T-helper 1 cell treated with Interleukin-12 subunit alpha and Interleukin-12 subunit beta and Interleukin-4 antibody, amounts not matched to agents 30 ng/mL and 1 ng/mL, for 36 hours (primary cell): ENCODE results near the gene DHRS13. TPM values are rescaled to one million over a fixed set of nuclear protein-coding genes. Genes with fewer than 3 reads are reported as not detected.

ENCODE experiments used
- intact Hi-C: fragments of 100-400 bp; cut with micrococcal nuclease; formaldehyde crosslinking; loops from one replicate; pipeline ENCODE4 v1.15.1; 2024
- total RNA-seq: library from RNA; stranded (reverse); gene quantifications from 2 replicates; pipeline ENCODE4 v1.2.3, GENCODE V29; 2022

Gene DHRS13
- total RNA-seq, 1 donor from 2014 or later, result 22.8 TPM

DNA sequence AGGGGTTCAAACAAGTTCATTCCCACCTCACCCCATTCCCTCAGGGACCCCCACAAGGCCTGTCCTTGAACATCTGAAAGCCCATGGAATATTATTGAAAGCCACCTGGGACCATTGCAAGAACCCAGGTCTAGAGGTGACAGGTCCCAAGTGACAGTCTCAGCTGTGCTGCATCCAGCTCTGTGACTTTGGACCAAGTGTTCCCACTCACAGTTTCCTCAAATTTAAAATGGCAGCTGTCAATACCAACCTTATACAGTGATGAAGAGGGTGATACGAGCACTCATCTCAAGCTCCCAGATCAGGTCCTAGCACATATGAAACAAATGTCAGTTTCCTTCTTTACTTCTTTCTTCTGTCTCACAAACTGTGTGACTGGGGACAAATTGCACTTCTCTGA is 38.9 kb downstream of the DHRS13 start:
- intact Hi-C loops, result no loop called here

DNA sequence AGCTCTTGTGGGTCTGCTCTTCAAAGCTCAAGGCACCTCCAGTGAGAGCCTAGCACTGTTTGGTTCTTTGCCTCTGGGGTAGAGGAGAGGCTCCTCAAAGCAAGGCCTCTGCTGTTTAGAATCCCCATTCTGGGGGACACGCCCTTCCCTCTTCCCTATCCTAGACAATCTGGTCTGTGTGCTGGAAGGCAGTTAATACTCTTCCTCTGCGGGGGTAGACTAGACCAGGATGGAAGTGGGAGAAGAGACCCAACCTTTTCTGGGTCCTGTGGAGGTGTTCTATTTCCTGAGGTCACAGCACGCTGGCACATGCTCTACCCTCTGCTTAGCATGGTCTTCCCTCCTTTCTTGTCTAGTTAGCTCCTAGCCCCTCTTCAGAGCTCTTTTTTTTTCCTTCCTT is 40.3 kb downstream of the DHRS13 start:
- intact Hi-C loops, result no loop called here

DNA sequence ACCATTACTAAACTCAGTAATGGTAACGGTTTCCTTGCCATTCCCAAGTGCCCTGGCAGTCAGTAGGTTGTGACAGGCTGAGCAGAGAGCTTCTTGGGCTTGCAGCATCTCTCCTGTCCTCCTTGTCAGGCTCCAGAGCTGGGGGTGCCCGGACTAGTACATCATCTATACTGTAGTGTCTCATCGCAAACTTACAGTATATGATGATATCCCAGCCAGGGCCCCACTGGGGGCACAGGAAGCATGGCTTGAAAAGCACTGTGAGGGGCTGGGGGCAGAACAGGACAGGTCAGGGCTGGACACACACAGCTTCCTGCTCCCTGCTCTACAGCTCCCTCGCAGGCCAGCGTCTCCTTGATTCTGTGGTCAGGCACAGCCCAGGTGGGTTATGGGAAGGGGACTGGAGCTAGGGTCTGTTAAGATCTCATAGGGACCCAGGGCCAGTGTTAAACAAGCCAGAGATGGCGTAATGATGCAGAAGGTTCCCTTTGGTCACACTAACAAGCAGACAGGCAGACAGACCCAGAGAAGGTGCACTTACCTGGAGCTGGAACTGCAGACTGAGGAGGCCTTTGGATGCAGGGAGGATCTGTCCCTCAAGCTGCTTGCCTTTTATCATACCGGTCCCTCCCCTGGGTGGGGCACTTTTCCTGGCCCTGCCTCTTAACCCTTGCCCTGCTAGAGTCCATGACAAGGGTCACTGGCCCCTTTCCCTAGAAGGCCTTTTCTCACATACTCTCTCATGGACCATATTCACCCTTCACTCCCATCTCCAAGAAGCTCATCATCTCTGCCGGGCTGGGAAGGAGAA is 41.3 kb downstream of the DHRS13 start:
- intact Hi-C loops, result no loop called here

DNA sequence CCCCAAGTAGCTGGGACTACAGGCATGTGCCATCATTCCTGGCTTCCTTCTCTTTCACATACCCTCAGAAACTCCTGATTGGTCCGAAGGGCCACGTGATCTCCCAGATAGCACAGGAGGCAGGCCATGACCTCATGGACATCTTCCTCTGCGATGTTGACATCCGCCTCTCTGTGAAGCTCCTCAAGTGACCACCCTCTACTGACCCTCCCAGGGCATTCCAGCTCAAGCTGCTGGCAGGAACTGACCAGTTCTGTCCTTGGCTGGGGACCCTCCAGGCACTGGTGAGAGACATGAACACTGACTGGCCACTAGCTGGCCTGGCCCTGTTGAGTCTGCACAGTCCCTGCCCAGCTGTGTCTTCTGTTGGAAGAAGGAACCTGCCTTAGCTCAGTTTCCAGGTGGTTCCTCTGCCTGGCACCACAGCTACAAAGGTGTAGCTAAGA is 42.5 kb downstream of the DHRS13 start:
- intact Hi-C loops, result no loop called here

DNA sequence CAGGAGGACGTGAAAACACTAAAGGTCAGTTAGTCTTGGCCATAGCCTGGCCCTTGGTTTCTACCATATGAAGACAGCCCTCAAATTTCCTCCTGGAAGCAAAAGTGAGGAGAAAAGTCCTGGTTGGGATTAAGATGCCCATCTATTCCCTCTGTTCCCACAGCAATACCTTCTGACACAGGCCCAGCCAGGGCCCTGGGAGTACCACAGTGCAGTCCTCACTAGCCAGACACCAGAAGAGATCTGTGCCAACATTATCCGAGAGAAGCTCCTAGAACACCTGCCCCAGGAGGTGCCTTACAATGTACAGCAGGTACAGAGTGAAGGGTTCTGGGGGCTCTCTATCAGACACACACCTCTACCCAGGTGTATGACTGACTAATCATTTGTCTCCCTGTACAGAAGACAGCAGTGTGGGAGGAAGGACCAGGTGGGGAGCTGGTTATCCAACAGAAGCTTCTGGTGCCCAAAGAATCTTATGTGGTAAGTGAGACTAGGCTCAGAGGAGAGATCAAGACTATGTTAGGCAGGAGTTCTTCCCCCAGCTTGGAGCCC is 44.0 kb downstream of the DHRS13 start:
- intact Hi-C loops, result no loop called here

DNA sequence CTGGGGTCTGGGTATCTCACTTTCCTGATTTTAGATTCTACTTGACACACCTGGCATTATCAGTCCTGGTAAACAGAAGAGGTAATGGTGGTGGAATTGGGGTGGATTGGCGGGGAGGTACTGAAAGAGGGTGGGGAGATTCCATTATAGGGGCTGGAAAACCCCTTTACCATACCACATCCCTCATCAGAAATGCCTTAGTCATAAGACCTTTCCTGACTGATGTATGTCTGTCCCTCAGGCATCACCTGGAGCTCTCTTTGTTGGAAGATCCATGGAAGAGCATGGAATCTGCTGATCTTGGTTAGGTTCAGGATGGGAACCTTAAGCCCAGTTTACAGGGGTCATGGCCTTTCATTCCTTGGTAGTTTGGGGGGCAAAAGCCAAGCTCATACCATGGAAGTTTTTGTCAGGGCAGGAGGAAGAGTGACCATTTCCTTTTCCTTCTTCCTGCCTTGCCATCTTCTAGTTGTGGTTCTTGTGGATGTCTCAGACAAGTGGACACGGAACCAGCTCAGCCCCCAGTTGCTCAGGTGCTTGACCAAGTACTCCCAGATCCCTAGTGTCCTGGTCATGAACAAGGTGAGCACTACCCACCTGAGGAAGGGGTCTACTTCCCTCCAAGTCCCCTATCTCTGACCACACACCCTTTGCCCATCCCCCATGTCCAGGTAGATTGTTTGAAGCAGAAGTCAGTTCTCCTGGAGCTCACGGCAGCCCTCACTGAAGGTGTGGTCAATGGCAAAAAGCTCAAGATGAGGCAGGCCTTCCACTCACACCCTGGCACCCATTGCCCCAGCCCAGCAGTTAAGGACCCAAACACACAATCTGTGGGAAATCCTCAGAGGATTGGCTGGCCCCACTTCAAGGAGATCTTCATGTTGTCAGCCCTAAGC is 44.7 kb downstream of the DHRS13 start:
- intact Hi-C loops, result no loop called here

DNA sequence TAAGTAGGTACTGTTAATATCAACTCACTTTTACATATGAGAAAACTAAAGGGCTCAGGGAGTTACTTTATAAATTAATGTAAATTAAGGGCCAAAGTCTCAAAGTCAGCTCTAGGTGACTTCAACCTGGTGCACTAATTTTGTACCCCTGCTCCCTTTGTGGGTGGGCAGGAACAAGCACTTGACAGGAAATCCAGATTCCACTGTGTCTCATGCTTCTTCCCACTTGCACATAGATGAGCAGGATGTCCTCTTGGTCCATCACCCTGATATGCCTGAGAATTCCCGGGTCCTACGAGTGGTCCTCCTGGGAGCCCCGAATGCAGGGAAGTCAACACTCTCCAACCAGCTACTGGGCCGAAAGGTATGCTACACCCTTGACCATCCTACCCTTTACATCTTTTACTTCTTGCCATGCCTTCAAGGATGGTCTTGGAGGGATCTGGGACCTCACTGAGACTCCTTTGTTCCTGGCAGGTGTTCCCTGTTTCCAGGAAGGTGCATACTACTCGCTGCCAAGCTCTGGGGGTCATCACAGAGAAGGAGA is 46.8 kb downstream of the DHRS13 start:
- intact Hi-C loops, result no loop called here

DNA sequence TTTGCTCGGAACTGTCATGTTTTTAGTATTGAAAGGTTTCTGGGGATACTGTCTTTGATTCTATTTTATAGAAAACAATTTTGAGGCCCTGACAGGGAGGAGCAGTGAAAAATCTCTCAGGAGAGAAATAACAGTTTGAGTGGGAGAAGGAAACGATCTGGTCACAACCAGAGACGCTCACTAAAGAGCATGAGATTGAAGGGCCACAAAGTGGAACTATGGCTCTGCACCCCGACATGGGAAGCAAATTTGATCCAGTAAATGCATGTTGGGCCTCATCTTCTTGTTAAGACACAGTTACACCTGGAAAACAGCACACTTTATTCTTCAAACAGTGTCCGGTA is 47.6 kb downstream of the DHRS13 start:
- intact Hi-C loops, result loop anchor here (1.0 to 2.0 kb wide), 2 partner anchors 43 to 257 kb away; partner anchors contain the start of gene SPAG5

DNA sequence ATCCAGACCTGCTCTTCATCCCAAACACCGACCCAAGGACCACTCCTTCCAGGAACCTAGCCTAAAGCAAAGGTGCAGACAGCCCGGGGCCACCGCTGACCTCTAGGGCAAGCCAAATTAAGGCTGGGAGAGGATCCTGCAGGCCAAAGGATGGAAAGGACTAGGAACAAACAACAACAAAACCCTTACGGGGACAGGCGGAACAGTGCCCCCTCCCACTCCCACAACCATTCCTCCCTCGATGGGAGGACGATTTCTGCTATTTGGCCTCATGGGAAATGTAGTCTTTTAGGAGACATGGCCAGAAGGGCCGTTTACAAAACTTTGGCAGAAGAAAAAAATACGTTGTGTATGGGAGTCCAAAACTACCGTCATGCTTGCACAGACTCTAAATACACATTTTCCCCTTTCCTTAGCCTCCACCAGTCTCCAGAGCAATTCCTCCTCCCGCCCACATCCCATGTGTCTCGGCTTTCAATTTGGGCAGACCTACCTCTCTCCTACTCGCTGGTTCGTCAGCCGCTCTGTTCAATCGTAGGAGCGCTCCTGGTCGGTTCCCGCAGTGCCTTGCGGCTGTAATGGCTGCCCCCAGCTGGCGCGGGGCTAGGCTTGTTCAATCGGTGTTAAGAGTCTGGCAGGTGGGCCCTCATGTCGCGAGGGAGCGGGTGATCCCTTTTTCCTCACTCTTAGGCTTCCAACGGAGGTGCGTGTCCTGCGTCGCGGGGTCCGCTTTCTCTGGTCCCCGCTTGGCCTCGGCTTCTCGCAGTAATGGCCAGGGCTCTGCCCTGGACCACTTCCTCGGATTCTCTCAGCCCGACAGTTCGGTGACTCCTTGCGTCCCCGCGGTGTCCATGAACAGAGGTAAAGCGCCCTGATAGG is 48.2 kb downstream of the DHRS13 start, which contains the start of gene ERAL1:
Gene ERAL1, plus strand, starts transcription at position 560 of the 879 bp plus-strand sequence. Its CDS starts 19 bp downstream, at position 579.
- intact Hi-C loops, result loop anchor here (1.0 to 2.0 kb wide), 10 partner anchors 12 to 256 kb away; partner anchors contain the start of genes DHRS13, FAM222B, FLOT2 and NEK8

DNA sequence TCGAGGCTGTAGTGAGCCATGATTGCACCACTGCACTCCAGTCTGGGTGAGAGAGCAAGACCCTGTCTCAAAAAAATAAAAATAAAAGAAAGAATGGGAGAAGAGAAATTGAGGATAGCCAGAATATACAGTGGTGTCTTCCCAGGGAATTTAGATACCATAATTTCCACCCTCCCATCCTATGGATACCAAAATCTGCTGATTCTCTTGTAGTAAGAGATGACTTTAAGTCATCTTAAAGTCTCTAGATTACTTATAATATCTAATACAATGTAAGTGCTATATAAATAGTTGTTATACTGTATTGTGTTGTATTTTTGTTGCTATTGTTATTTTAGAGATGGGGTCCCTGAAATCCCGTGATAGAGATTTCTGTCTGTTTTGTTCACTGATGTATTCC is 49.6 kb downstream of the DHRS13 start:
- intact Hi-C loops, result no loop called here

DNA sequence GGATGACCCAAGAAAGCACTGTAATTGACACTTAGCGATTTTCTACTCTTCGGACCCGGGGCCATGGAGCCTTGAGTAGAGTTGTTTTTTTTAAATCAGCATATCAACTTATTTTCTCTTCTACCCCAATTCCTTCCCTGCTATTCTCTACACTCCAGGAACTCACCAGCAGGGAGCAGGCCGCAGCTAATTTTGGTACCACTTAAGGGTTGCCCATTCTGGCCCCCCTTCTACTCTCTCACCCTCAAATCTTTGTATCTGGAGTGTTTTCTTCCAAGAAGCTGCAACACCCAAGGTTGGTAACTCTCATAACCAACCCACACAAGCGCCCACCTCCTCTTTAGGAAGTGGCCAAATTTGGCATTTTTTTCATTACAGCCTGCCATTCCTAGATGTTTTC is 53.6 kb downstream of the DHRS13 start:
- intact Hi-C loops, result loop anchor here (2.0 to 10.0 kb wide), 2 partner anchors 30 to 184 kb away; partner anchors contain the start of genes SDF2 and SUPT6H

DNA sequence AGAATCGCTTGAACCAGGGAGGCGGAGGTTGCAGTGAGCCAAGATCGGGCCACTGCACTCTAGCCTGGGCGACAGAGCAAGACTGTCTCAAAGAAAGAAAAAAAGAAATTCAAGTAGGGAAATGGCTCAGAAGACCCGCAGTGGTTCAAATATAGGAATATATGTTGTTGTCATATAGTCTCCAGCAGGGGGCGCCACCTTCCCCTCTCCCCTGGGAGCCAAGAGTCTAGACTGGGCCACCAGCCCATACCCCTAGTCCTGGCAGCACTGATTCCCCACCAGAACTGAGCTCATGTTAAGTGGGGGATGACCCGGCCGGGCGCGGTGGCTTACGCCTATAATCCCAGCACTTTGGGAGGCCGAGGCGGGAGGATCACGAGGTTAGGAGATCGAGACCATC is 54.2 kb downstream of the DHRS13 start:
- intact Hi-C loops, result loop anchor here (1.0 to 10.0 kb wide), 4 partner anchors 30 to 184 kb away; partner anchors contain the start of genes DHRS13, SDF2 and SUPT6H

Other genes with a start within 250 kb of the DHRS13 start
- gene SDF2, start 241.2 kb downstream of the DHRS13 start, total RNA-seq, result 49.9 TPM in 2 replicates
- gene SUPT6H, start 240.9 kb downstream of the DHRS13 start, total RNA-seq, result 95.8 and 104 TPM in 2 replicates
- gene PROCA1, start 191.2 kb downstream of the DHRS13 start, total RNA-seq, result 5.3 and 7.1 TPM in 2 replicates
- gene RAB34, start 185.2 kb downstream of the DHRS13 start, total RNA-seq, result 9.0 and 9.4 TPM in 2 replicates
- 1,587 and 1,609 TPM in 2 replicates for gene RPL23A, start 183.1 kb downstream of the DHRS13 start, total RNA-seq
- 1.1 and 1.2 TPM in 2 replicates for gene TLCD1, start 176.8 kb downstream of the DHRS13 start, total RNA-seq
- gene NEK8, start 174.3 kb downstream of the DHRS13 start, total RNA-seq, result 5.4 and 6.5 TPM in 2 replicates
- 106 and 108 TPM in 2 replicates for gene TRAF4, start 159.1 kb downstream of the DHRS13 start, total RNA-seq
- 23.9 and 24.2 TPM in 2 replicates for gene FAM222B, start 60.3 kb downstream of the DHRS13 start, total RNA-seq
- 46.1 and 46.9 TPM in 2 replicates for gene ERAL1, start 48.1 kb downstream of the DHRS13 start, total RNA-seq
- gene FLOT2, start 5.3 kb downstream of the DHRS13 start, total RNA-seq, result 150 and 151 TPM in 2 replicates
- 73.3 and 78.5 TPM in 2 replicates for gene PHF12, start 48.4 kb upstream of the DHRS13 start, total RNA-seq
- gene SEZ6, start 103.0 kb upstream of the DHRS13 start, total RNA-seq, result not detected in 2 replicates
- 2.0 and 2.2 TPM in 2 replicates for gene PIPOX, start 140.1 kb upstream of the DHRS13 start, total RNA-seq